Heart left ventricle (tissue), 16 donors: ENCODE results near the gene ABCC6. TPM values are rescaled to one million over a fixed set of nuclear protein-coding genes. Genes with fewer than 3 reads are reported as not detected.

Experiments
- ATAC-seq, 4 donors: fragments of 200-7000 bp; cut with Tn5 transposase; one replicate each; pipeline ENCODE4 v1.9.1; 2020 to 2022; ENCODE audit warnings: moderate library complexity in 4 of 4, mild to moderate bottlenecking in 3 of 4, moderate number of reproducible peaks in 1 of 4
- DNase-seq, 5 donors: peaks; one replicate each; pipeline ENCODE4 v3.0.0-alpha.2; 2020
- H3K27ac ChIP-seq, 12 donors: fragments of 200-600 bp; sonication (generic) in 4 of 12; one replicate each; pipeline versions ENCODE4 v1.5.0 to v1.8.0; 2016 to 2022; ENCODE audit warnings: mild to moderate bottlenecking in 2 of 12
- H3K27me3 ChIP-seq, 9 donors: fragments of 200-600 bp; sonication (generic) in 2 of 9; one replicate each; pipeline versions ENCODE4 v1.5.1 to v1.8.0; 2016 to 2022; ENCODE audit warnings: mild to moderate bottlenecking in 3 of 9
- H3K36me3 ChIP-seq, 9 donors: fragments of 200-600 bp; sonication (generic) in 2 of 9; one replicate each; pipeline versions ENCODE4 v1.5.0 to v1.8.0; 2018 to 2022; ENCODE audit warnings: mild to moderate bottlenecking in 2 of 9
- H3K4me1 ChIP-seq, 12 donors: fragments of 200-600 bp; sonication (generic) in 4 of 12; one replicate each; pipeline versions ENCODE4 v1.5.0 to v1.8.0; 2016 to 2022; ENCODE audit warnings: mild to moderate bottlenecking in 3 of 12
- H3K4me3 ChIP-seq, 12 donors: fragments of 200-600 bp; sonication (generic) in 4 of 12; one replicate each; pipeline versions ENCODE4 v1.5.0 to v1.8.0; 2017 to 2022; ENCODE audit warnings: mild to moderate bottlenecking in 9 of 12, moderate library complexity in 4 of 12
- H3K9me3 ChIP-seq, 12 donors: fragments of 200-600 bp; sonication (generic) in 4 of 12; one replicate each; pipeline versions ENCODE4 v1.5.0 to v1.8.0; 2016 to 2022; ENCODE audit warnings: mild to moderate bottlenecking in 1 of 12
- CTCF ChIP-seq, 12 donors: fragments of 200-600 bp; sonication (generic) in 4 of 12; IDR thresholded peaks; one replicate each; pipeline versions ENCODE4 v1.5.0 to v1.8.0; 2018 to 2022; ENCODE audit warnings: antibody characterized with exemption in 12 of 12, mild to moderate bottlenecking in 5 of 12
- POLR2A ChIP-seq, 2 donors: fragments of 450-650 bp; IDR thresholded peaks; one replicate each; pipeline ENCODE4 v1.6.1; 2017; ENCODE audit warnings: antibody characterized with exemption in 2 of 2, mild to moderate bottlenecking in 2 of 2, moderate library complexity in 2 of 2
- WGBS, 4 donors: extraction: QIAGEN DNeasy Blood & Tissue Kit in 2 of 4; methylation state at CpG; one replicate each; pipeline versions ENCODE4 v1.1.5 to v1.1.7; 2013 to 2018; 5-methylcytosine and 5-hydroxymethylcytosine counted together
- intact Hi-C, 10 donors: fragments of 100-400 bp; cut with DNase I; formaldehyde crosslinking; loops; one replicate each; pipeline versions ENCODE4 v1.11.1 to v1.14.2; 2022
- polyA plus RNA-seq, 2 donors: library from polyadenylated mRNA; stranded (reverse); fragments of 200-250 nt; gene quantifications; one replicate each; pipeline ENCODE4 v1.2.3, GENCODE V29; 2013
- total RNA-seq, 9 donors: library from RNA; depleted of rRNA in 2 of 9; stranded (reverse); fragments of >200 nt in 2 of 9; fragmentation: NEBNext Ultra II Directional in 3 of 9; extraction: Animal tissue kit (Norgen Biotek cat#: 25700) in 3 of 9; gene quantifications; one replicate each; pipeline versions ENCODE4 v1.1.0 to v1.2.4, GENCODE V29; 2016 to 2023
- donor health status: ischemic (EF 13 %, LVEDD 7.1; RV severe dilation, severe dysfunction).
- donor health status: healthy with polysubstance abuse.
- donor health status: DM: no; HTN: yes; CAD: no.
- donor health status: DM: no; HTN: no; CAD: no.
- donor health status: ischemic (EF 25% LVEDD 6.9; RV normal size, moderate dysfunction).
- donor health status: ischemic (EF 25% LVEDD 5.7; RV mildly dilated, moderate dysfunction).
- donor health status: healthy.
- donor health status: DM: yes; HTN: yes; CAD: no.
- donor health status: ischemic (EF 35%, LVEDD 5.7; RV mildly dilated, moderate dysfunction).
- donor health status: nonischemic (EF 11% LVEDD 7.7; RV severe dilation, severe dysfunction).
- donor health status: DM: yes; HTN: yes; CAD: no.
- donor health status: PGD.
- donor health status: ischemic (EF 29% LVEDD 5.4; RV normal size, mild dysfunction).
- donor health status: nonischemic (EF 23%, LVEDD 6.1; RV moderate dilation, normal function).

Gene ABCC6
- total and polyA plus RNA-seq, 11 donors, result 0.14 to 3.8 (median 1.3) TPM; not detected in 3

- DNase-seq (no peak), ATAC-seq (no peak)
- H3K27me3 ChIP-seq, result no peaks in the 10 kb centered on the region
- intact Hi-C loops, result no loop called here
- H3K4me3 ChIP-seq, result no peak overlapping the region
- no peaks in the 10 kb centered on the region for H3K36me3 ChIP-seq
- no peak overlapping the region for H3K27ac ChIP-seq
- TF ChIP-seq POLR2A (IDR thresholded peaks at IDR 0.05) (no peak), CTCF (IDR thresholded peaks at IDR 0.05) (no peak)
- peaks cover 0 to 6% (median 0%) of the 10 kb centered on the region in 12 donors for H3K4me1 ChIP-seq
- WGBS, 4 donors, result 92 to 95% (median 93%) methylated on average over 3 to 4 of the region's 4 CpGs
- peaks cover 0 to 4% (median 0%) of the 10 kb centered on the region in 12 donors for H3K9me3 ChIP-seq
Measured at GRCh38 chr16:16171332-16171919, 51.9 kb downstream of the ABCC6 start.

- 92 to 94% (median 93%) methylated on average over 15 of the region's 15 CpGs for WGBS, 4 donors
- ATAC-seq (no peak), DNase-seq (peak in 1 of 5 donors; percentile 20)
- no peak overlapping the region for H3K27ac ChIP-seq
- no peaks in the 10 kb centered on the region for H3K9me3 ChIP-seq
- H3K4me3 ChIP-seq, result no peak overlapping the region
- H3K36me3 ChIP-seq, result no peaks in the 10 kb centered on the region
- intact Hi-C loops, result no loop called here
- no peaks in the 10 kb centered on the region for H3K27me3 ChIP-seq
- TF ChIP-seq CTCF (IDR thresholded peaks at IDR 0.05) (no peak), POLR2A (IDR thresholded peaks at IDR 0.05) (no peak)
- no peaks in the 10 kb centered on the region for H3K4me1 ChIP-seq
Measured at GRCh38 chr16:16169615-16170014, 53.7 kb downstream of the ABCC6 start.

GRCh38 chr16:16168431-16168830, 54.9 kb downstream of the ABCC6 start:
- Histone ChIP-seq H3K4me1 (no peaks in the 10 kb centered on the region), H3K27ac (no peak overlapping the region), H3K27me3 (no peaks in the 10 kb centered on the region), H3K9me3 (no peaks in the 10 kb centered on the region), H3K36me3 (no peaks in the 10 kb centered on the region), H3K4me3 (no peak overlapping the region)
- TF ChIP-seq CTCF (IDR thresholded peaks at IDR 0.05) (no peak), POLR2A (IDR thresholded peaks at IDR 0.05) (no peak)
- intact Hi-C loops, result no loop called here
- DNase-seq, result peak in 1 of 5 donors; percentile 28
- no peak for ATAC-seq
- WGBS, 4 donors, result 85 to 91% (median 89%) methylated on average over 14 of the region's 14 CpGs

- Histone ChIP-seq H3K9me3 (no peaks in the 10 kb centered on the region), H3K27ac (no peak overlapping the region), H3K4me3 (no peak overlapping the region), H3K36me3 (no peaks in the 10 kb centered on the region), H3K4me1 (no peaks in the 10 kb centered on the region), H3K27me3 (no peaks in the 10 kb centered on the region)
- intact Hi-C loops, result no loop called here
- no peak for TF ChIP-seq CTCF (IDR thresholded peaks at IDR 0.05)
- TF ChIP-seq POLR2A (IDR thresholded peaks at IDR 0.05), result no peak
- 74 to 86% (median 85%) methylated on average over 11 of the region's 11 CpGs for WGBS, 4 donors
- ATAC-seq, result no peak
- peak in 1 of 5 donors; percentile 28 for DNase-seq
Measured at GRCh38 chr16:16167927-16168326, 55.4 kb downstream of the ABCC6 start.
